Measurements from ENCODE around the gene ZBTB40. TPM values are rescaled to one million over a fixed set of nuclear protein-coding genes. Genes with fewer than 3 reads are reported as not detected.

ZBTB40 gene
- total RNA-seq, 1 experiment from 2014 or later = 19.5 TPM

GRCh38 chr1:22506130-22506692, 54.6 kb downstream of the ZBTB40 start:
- Histone ChIP-seq H3K27ac (ENCODE audit: low read depth, low read length) (no peak overlapping the region), H2AFZ (ENCODE audit: low read depth, low read length, poor library complexity, severe bottlenecking) (no peak overlapping the region), H4K20me1 (ENCODE audit: insufficient read depth) (no peaks in the 10 kb centered on the region), H3K79me2 (ENCODE audit: insufficient read depth, low read length) (no peaks in the 10 kb centered on the region), H3K4me1 (ENCODE audit: control insufficient read depth in 1 of 2, insufficient read depth in 2 of 2, low read length in 2 of 2) (no peaks in the 10 kb centered on the region), H3K9me2 (ENCODE audit: insufficient read depth) (no peaks in the 10 kb centered on the region), H3K36me3 (ENCODE audit: control insufficient read depth in 1 of 2, insufficient read depth in 2 of 2, low read length in 2 of 2) (peaks cover 18% of the 10 kb centered on the region in 2 experiments; a peak in 3 of 4 replicates), H3K27me3 (ENCODE audit: insufficient read depth, low read length) (no peaks in the 10 kb centered on the region), H3K9ac (ENCODE audit: low read length) (no peak overlapping the region), H3K9me3 (ENCODE audit: control insufficient read depth in 1 of 2, insufficient read depth in 1 of 2, low read depth in 1 of 2, low read length in 2 of 2) (no peaks in the 10 kb centered on the region), H3K4me3 (replicated peaks in 1 of 2; ENCODE audit: low read depth in 1 of 2, low read length in 2 of 2) (no peak overlapping the region), H3K4me2 (ENCODE audit: low read length) (no peak overlapping the region)
- ATAC-seq (no peak), DNase-seq (ENCODE audit: low read depth, low spot score) (no peak)
- POLR2A ChIA-PET = no interaction called here
- CTCF ChIA-PET = no interaction called here
- RAD21 ChIA-PET (ENCODE audit: low non-redundant PET in 1 of 2, low total read pairs in 2 of 2, uncharacterized antibody in 2 of 2, unreplicated experiment in 2 of 2) = no interaction called here
- intact Hi-C loops (cut with micrococcal nuclease) = no loop called here
- BruUV-seq (replicated peaks) = no TSS peak
- no peak for TF ChIP-seq CTCF (IDR thresholded peaks at IDR 0.05 in 2 of 3, conservative IDR thresholded peaks at IDR 0.05 in 1 of 3; ENCODE audit: borderline replicate concordance in 1 of 3, insufficient read depth in 1 of 3, low read depth in 2 of 3, low read length in 2 of 3)

GRCh38 chr1:22507587-22507986, 55.9 kb downstream of the ZBTB40 start:
- CTCF ChIA-PET = interaction anchor here (0.6 kb wide), 1 partner anchor 436 kb away, joined by 3 read pairs; no protein-coding TSS in a partner anchor
- no TSS peak for BruUV-seq (replicated peaks)
- Histone ChIP-seq H3K4me2 (ENCODE audit: low read length) (no peak overlapping the region), H3K79me2 (ENCODE audit: insufficient read depth, low read length) (no peaks in the 10 kb centered on the region), H3K36me3 (ENCODE audit: control insufficient read depth in 1 of 2, insufficient read depth in 2 of 2, low read length in 2 of 2) (peaks cover 20 to 21% of the 10 kb centered on the region in 2 experiments; a peak in 3 of 4 replicates), H3K9me3 (ENCODE audit: control insufficient read depth in 1 of 2, insufficient read depth in 1 of 2, low read depth in 1 of 2, low read length in 2 of 2) (no peaks in the 10 kb centered on the region), H3K9me2 (ENCODE audit: insufficient read depth) (no peaks in the 10 kb centered on the region), H2AFZ (ENCODE audit: low read depth, low read length, poor library complexity, severe bottlenecking) (no peak overlapping the region), H3K4me3 (replicated peaks in 1 of 2; ENCODE audit: low read depth in 1 of 2, low read length in 2 of 2) (no peak overlapping the region), H4K20me1 (ENCODE audit: insufficient read depth) (no peaks in the 10 kb centered on the region), H3K4me1 (ENCODE audit: control insufficient read depth in 1 of 2, insufficient read depth in 2 of 2, low read length in 2 of 2) (no peaks in the 10 kb centered on the region), H3K27ac (ENCODE audit: low read depth, low read length) (no peak overlapping the region), H3K9ac (ENCODE audit: low read length) (no peak overlapping the region), H3K27me3 (ENCODE audit: insufficient read depth, low read length) (no peaks in the 10 kb centered on the region)
- RAD21 ChIA-PET (ENCODE audit: low non-redundant PET in 1 of 2, low total read pairs in 2 of 2, uncharacterized antibody in 2 of 2, unreplicated experiment in 2 of 2) = no interaction called here
- DNase-seq (ENCODE audit: low read depth, low spot score) (no peak), ATAC-seq (no peak)
- no peak for TF ChIP-seq SIN3A (IDR thresholded peaks at IDR 0.05; ENCODE audit: low read depth)
- TF ChIP-seq TCF7L2 (IDR thresholded peaks at IDR 0.05; ENCODE audit: borderline replicate concordance, extremely low read depth, insufficient read depth, insufficient read length) = no peak
- no peak for TF ChIP-seq ATF3 (IDR thresholded peaks at IDR 0.05)
- TF ChIP-seq ZNF274 (IDR thresholded peaks at IDR 0.05; ENCODE audit: low read depth, low read length) = no peak
- no peak for TF ChIP-seq ZBTB33 (IDR thresholded peaks at IDR 0.05; ENCODE audit: extremely low read depth, insufficient replicate concordance, low read length)
- no peak for TF ChIP-seq CEBPB (IDR thresholded peaks at IDR 0.05; ENCODE audit: low read depth)
- TF ChIP-seq EZH2phosphoT487 (IDR thresholded peaks at IDR 0.05; ENCODE audit: borderline replicate concordance) = no peak
- no peak for TF ChIP-seq FOSL1 (IDR thresholded peaks at IDR 0.05; ENCODE audit: low read depth)
- TF ChIP-seq ELF1 (IDR thresholded peaks at IDR 0.05; ENCODE audit: borderline replicate concordance, low read depth) = no peak
- TF ChIP-seq YY1 (IDR thresholded peaks at IDR 0.05; ENCODE audit: extremely low read depth, insufficient replicate concordance, low read depth, low read length) = no peak
- POLR2A ChIA-PET = no interaction called here
- intact Hi-C loops (cut with micrococcal nuclease) = no loop called here

Measured in HCT116 (cell line).